GM19324 (cell line): Measurements from ENCODE around the gene JDP2.
A peak's percentile ranks its signal among the peaks of the same experiment; 100 is the strongest.
"Not testable (repeated sequence)": the region's sequence is repeated elsewhere in the genome, so short reads cannot be mapped to it uniquely, and the experiment has no call there.

ENCODE experiments used
- ATAC-seq: cut with Tn5 transposase; IDR thresholded peaks from one replicate; pipeline ENCODE4 v1.9.1; 2021; ENCODE audit warnings: mild to moderate bottlenecking, moderate library complexity; ENCODE audit not compliant: unreplicated experiment, low FRiP score

The JDP2 gene, protein sequence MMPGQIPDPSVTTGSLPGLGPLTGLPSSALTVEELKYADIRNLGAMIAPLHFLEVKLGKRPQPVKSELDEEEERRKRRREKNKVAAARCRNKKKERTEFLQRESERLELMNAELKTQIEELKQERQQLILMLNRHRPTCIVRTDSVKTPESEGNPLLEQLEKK

DNA sequence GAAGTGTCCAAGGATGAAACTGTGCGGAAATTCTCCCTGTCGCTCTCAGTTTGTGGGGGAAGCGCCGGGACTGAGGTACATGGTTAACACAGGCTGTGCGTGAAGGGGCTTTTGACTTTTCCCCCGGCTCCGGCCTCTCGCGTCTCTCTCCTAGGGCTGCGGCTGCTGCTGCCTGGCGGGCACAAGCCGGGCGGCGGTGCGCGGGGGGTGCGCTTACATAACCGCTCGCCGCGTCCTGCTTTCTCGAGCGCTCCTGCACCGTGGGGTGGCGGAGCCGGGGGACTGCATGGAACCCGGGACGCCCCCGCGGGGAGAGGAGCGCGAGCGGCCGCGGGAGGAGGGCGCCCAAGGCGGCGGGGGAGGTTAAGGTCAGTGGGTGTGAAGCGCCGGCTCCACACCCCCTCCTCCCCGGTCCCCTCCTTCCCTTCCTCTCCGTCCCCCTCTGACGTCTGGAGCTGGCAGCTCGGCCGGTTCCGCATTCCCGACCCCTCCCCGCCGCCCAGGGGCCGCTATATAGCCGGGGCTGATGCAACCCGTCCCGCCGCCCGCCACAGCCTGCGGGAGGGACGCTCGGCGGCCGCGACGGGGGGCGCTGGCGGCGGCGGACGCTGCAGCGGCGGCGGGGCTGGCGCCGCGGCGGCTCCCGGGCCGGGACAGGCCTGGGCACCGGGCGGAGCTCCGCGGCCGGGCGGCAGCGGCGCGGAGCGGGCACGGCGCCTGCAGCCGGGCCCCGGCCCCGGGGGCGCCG, at the start of gene JDP2:
Gene JDP2, plus strand, starts transcription at position 541 of the 748 bp plus-strand sequence. CDS start 9,899 bp downstream, outside the sequence.
- ATAC-seq, result peak; percentile 39

- no peak for ATAC-seq
These were observed 48.4 kb upstream of the JDP2 start for GRCh38 chr14:75379246-75379929.

GRCh38 chr14:75379930-75380270, 47.9 kb upstream of the JDP2 start:
- ATAC-seq, result no peak

- ATAC-seq, result no peak
These were observed 47.2 kb upstream of the JDP2 start for GRCh38 chr14:75380656-75381055.

DNA sequence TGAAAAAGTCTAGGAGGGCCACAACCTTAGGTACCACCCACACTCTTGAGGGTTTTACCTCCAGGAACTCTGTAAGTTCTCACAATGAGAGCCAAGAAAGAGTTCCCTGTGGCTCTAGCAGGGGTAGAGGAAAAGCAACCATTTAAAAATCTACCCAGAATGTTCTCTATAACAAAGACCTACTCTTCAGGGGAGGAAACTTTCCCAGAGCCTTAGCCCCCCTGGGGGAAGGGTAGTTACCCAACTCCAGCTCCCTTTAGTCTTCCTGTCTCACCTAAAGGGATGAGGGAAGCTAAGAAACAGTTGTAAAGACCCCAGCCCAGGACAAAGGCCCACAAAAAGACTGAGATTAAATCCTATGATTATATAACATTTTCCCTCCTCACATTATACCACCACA, 46.2 kb upstream of the JDP2 start:
- no peak for ATAC-seq

GRCh38 chr14:75383219-75383618, 44.6 kb upstream of the JDP2 start:
- ATAC-seq, result not testable (repeated sequence)

GRCh38 chr14:75383721-75384120, 44.1 kb upstream of the JDP2 start:
- no peak for ATAC-seq

- no peak for ATAC-seq
These were observed 38.1 kb upstream of the JDP2 start for GRCh38 chr14:75389679-75390078.

- no peak for ATAC-seq
These were observed 37.6 kb upstream of the JDP2 start for GRCh38 chr14:75390183-75390582.

DNA sequence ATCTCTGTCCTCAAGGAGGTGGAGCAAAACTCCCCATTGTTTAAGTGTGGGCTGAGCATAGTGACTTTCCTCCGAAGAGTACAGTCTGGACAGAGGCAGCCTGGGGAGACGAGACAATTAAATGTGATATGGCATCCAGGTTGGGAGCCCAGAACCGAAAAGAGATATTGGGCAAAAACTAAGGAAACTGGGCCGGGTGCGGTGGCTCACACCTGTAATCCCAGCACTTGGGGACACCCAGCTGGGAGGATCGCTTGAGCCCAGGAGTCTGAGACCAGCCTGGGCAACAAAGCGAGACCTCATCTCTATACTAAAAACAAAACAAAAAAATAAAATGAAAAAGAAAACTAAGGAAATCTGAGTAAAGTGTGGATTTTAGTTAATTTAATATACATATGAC, 35.9 kb upstream of the JDP2 start:
- no peak for ATAC-seq

DNA sequence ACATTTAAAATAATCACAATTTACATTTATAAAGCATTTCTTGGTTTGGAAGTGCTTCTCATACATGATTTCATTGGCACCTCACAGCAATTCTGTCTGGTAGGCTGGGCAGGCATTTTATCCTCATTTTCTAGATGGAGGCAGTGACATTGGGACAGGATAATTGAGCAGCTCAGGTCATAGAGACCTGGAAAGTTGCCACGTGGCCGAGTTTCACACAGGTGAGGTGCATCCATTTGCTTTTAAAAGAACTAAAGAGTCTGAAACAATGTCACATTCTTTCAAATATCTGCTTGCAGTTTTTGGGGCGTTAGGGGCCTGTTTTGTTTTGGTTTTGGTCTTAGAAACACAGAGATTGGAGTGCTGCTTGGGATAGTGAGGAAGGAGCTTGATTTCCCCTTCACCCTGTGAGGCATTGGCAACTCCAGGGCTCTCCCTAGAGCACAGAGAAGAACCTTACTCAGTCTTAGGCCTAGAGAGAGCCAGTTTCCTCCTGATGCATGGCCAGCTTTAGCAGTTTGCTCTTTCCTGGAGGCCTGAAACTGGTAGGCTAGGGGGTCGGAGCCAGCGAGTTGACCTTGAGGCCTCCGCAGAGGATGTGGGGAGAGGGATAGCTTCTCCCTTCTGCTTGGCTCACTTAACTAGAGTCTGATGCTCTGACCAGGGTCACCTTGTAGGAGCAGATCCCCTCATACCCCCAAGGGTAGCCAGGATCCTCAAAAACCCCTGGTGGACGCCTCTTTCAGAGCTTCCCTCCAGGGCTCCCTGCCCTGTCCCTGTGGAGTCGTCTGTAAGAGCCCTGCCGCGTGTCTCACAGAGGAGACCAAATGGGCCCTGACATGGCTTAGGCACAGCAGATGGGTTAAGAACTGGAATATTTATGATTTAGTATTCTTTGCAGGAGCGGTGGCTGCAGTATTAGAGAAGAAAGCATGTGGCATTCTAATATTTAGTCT, 34.9 kb upstream of the JDP2 start:
- no peak for ATAC-seq

DNA sequence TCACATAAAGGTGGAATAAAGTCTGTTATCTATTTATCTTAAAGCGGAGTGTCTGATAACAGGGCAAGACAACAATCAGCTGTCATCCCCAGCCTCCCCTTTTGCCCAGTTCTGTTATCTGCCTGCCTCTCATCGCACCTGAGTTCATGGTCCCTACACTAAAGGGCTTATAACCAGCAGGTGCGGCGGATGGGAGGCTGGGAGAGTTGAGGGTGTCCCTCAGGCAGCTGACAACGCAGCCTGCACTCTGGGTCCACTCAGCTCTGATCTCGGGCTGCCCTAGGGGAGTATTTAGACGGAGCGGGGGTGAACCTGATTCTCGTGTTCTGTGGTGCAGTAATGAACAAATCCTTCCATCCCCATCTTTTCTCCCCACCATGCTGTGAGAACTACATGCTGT, 34.0 kb upstream of the JDP2 start:
- no peak for ATAC-seq

- no peak for ATAC-seq
These were observed 32.0 kb upstream of the JDP2 start for GRCh38 chr14:75395862-75396261.

- ATAC-seq, result no peak
These were observed 28.5 kb upstream of the JDP2 start for GRCh38 chr14:75399321-75399720.

- no peak for ATAC-seq
These were observed 27.7 kb upstream of the JDP2 start for GRCh38 chr14:75399843-75400775.

DNA sequence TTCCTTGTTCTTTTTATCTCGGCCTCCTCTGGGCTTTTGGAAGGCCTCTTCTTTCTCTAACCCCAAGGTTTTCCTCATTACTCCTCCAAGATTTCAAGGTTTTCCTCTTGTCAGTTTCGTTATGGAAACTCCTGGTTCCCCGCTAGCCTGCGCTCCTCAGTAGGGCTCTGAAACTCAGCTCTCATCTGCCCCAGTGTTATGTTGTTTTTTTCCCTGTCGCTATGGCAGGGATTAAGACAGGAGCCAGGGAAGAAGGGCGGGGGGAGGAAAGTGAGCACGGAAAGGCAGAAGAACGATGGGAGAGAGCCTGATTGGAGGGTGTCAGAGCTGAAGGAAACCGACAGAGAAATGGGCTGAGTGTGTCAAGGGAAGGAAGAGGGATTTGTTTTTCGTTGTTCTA, 26.5 kb upstream of the JDP2 start:
- no peak for ATAC-seq

DNA sequence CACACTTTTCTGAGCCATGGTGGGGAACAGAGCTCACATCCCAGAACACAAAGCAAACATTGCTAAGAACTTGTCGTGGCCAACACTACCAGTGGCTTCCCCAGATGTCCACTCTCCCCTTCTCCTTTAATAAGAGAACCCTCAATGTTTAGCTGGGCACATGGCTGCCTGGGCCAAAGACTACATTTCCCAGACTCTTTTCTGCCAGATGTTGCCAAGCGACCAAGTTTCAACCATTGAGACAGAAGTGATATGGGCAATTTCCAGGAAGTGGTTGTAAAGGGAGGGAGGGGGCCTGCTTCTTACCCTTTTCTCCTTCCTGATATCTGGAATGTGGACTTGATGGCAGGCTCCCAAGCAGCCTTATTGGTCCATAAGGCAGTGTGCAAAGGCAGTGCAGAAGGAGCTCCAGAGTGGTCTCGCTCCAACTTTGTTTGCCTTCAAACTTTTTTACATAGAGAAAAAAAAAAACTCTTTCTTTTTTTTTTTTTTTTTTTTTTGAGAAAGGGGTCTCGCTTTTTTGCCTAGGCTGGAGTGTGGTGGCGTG, 24.9 kb upstream of the JDP2 start:
- no peak for ATAC-seq

DNA sequence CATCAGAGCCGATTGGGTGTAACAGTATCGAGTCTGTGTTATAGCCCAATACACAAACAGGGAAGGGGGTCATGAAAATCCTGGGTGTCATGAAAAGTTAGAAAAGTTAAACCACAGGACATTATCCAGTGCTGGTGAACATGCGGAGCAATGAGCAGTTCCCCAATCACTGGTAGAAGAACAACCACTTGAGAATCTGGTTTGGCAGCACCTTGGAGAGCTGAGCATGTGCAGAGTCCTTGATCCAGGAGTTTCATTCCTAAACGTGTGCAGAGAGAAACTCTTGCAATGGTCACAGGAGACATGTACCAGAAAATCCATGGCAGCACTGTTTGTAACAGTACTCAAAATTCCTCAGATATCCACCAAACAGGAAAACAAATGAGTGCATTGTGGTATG, 23.0 kb upstream of the JDP2 start:
- ATAC-seq, result no peak

DNA sequence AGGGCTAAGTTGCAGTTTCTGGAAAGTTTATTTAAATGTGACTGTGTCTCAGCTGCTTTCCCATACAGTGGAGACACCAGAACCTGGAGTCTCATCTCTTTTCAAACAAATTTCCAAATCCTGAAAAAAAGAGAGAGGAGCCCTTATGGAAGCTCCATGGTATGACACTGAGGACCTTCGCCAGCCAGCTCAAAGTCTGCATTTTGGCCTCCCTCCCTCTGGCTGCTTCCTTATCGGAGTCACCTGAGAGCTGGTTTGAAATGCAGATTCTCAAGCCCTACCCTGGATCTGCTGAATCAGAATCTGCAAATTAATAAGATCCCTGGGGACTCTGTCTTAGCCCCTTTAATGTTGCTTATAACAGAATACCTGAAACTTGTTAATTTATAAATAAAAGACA, 21.7 kb upstream of the JDP2 start:
- no peak for ATAC-seq
